ENCODE measurements around the gene NKX2-4.

The NKX2-4 gene

DNA sequence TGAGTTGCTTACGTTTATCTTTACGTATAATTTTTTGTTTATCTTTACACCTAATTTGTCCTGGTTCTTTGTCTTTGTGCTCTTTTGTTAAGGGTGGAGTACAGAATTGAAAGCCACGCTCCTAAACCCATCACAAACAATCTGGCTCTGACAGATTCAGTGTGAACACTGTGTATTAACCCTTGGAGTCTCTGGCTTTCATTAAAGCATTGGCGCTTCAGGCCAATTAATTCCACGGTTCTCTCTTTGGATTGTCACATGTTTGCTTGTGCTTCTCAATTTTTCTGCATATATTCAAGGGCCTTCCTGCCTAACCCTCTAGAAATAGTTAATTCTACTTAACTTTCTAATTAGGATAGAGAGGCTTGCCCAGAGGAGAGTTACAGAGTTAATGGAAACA lies 38.6 kb downstream of the NKX2-4 start:
- no peak for DNase-seq (ENCODE audit: low spot score)

DNA sequence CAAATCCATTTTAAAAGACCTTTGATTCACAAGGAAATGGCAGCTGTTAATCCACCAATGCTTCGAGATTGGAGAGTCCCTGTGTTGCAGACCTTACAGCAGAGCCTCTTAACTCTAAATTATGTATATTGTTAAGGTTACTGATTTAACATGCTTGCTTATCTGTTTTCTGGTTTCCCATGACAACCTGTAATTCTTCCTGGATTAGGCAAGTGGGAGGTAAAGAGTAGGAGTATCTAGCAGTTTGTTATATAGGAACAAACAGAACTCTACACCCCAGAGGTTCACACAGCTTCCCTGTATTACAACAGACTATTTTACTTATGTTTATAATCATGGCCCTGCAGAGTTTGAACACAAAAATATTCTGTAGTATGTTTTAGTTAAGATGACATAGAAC lies 39.5 kb downstream of the NKX2-4 start:
- no peak for DNase-seq (ENCODE audit: low spot score)

DNA sequence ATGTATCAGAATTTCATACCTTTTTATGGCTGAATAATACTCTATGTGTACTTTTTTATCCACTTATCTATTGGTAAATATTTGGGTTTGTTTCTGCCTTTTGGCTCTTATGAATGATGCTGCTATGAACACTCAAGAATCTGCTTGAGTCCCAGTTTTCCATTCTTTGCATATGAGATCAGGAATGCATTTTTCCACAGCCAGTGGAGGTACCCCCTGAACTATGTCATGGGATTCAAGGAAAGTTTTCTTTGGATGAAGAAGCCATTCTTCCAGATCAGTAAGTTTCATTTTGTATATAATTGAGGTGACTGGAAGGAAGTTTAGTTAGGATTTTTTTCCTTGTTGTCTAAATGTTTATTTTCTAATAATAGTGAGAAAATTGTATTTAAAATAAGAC lies 40.9 kb downstream of the NKX2-4 start:
- no peak for DNase-seq (ENCODE audit: low spot score)

DNA sequence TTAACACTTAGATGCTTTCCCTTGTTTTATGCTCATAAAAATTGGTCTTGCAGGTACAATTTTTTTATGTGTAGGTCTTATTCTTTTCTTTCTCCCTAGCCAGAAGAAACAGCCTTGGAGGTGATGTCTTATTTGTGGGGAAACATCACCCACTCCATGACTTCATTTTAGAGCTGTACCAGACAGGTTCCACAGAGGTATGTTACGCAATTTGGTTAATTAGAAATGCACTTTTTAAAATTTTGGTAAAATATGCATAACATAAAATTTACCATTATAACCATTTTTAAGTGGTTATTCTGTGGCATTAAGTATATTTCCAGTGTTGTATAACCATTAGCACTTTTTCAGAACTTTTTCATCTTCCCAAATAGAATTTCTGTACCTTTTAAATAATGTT lies 41.3 kb downstream of the NKX2-4 start:
- no peak for DNase-seq (ENCODE audit: low spot score)

DNA sequence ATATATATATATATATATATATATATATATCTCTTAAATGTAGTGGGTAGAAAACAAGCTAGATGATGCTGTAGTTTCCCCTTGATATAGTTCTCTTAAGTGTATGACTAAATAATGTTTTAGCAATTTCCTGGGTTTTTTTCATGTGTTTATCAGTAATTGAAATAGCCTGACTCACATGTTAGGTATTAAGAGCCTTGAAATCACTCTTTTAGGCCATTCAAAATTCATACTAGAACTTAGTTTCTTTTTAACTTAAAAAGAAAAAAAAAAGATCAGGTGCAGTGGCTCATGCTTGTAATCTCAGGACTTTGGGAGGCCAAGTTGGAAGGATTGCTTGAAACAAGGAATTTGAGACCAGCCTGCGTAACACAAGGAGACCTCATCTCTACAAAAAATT lies 44.1 kb downstream of the NKX2-4 start:
- no peak for DNase-seq (ENCODE audit: low spot score)

DNA sequence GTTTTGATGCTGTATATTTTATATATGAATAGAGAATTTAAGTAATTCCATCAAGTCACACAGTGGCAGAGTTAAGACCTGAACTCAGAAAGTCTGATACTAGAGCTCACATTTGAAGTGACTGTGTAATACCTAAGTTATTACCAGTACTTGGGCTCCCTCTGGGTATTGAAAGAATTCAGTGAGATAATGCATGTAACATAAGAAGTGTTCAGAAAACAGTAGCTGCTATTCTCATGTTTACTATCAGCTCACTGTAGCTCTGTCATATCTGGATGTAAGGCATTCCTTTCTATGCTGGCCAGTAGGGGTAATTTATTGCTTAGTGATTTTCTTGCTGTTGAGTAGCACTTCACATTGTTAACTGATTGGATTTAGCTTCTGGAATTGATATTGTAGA lies 44.6 kb downstream of the NKX2-4 start:
- DNase-seq (ENCODE audit: low spot score): no peak

Measured in activated CD4-positive, alpha-beta T cell treated with anti-CD3 and anti-CD28 coated beads, Interleukin-2, Interleukin-4, amounts not matched to agents 100 ng/mL and 50 ng/mL, durations not matched to agents 16 hours and 8 hours (primary cell).